ENCODE measurements around the gene NLGN1. TPM values are rescaled to one million over a fixed set of nuclear protein-coding genes. Genes with fewer than 3 reads are reported as not detected.

The NLGN1 gene
- total RNA-seq, 2 donors from 2014 or later: 0.67 to 1.3 TPM

DNA sequence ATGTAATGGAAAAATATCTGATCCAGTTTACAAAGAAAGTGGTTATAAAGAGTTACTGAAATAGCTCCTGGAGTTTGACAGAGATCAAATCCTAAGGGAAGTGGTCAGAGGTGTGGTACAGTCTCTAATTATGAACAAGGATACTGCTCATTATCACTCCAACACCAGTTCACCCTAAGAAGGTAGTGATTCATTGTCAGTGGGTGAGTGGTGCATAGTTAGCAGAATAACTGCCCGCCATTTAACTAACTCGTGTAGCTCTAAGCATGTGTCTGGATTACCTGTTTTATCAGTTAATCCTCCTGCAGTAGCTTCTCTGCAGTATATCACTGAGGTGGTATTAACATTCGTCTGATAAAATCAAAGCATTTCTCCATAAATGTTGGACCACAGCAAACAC, 700.1 kb downstream of the NLGN1 start:
- Histone ChIP-seq H3K27ac (no peak overlapping the region), H3K27me3 (no peaks in the 10 kb centered on the region), H3K9ac (ENCODE audit: low read depth in 2 of 2, low read length in 2 of 2) (no peak overlapping the region), H3K4me1 (no peaks in the 10 kb centered on the region), H3K9me3 (no peaks in the 10 kb centered on the region), H3K36me3 (no peaks in the 10 kb centered on the region), H3K4me3 (no peak overlapping the region)
- TF ChIP-seq CTCF (IDR thresholded peaks at IDR 0.05): no peak
- no peak for DNase-seq
- intact Hi-C loops (cut with DNase I): no loop called here

DNA sequence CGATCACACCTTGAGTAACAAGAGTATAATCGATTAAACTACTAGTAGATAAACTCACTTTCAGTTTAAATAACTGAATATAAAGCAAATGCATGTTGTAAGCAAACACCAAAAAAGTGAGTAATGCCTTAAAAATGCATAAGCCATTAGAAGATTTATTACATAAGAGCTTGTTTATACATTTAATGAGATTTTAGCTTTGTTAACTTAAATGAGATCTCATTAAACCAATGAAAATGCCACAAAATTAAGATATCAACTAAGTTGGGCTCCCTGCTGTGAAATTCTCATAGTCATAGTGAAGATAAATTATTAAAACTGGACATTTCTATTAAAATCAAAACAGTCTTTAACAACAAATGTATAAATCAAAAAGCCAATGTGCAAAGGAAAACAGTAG, 701.2 kb downstream of the NLGN1 start:
- no peaks in the 10 kb centered on the region for H3K36me3 ChIP-seq
- TF ChIP-seq CTCF (IDR thresholded peaks at IDR 0.05): no peak
- intact Hi-C loops (cut with DNase I): no loop called here
- H3K27me3 ChIP-seq: no peaks in the 10 kb centered on the region
- H3K4me1 ChIP-seq: no peaks in the 10 kb centered on the region
- no peaks in the 10 kb centered on the region for H3K9me3 ChIP-seq
- H3K4me3 ChIP-seq: no peak overlapping the region
- DNase-seq: no peak
- no peak overlapping the region for H3K27ac ChIP-seq
- H3K9ac ChIP-seq (ENCODE audit: low read depth in 2 of 2, low read length in 2 of 2): no peak overlapping the region

GRCh38 chr3:174099724-174100123, 702.2 kb downstream of the NLGN1 start:
- Histone ChIP-seq H3K27me3 (no peaks in the 10 kb centered on the region), H3K9ac (ENCODE audit: low read depth in 2 of 2, low read length in 2 of 2) (no peak overlapping the region), H3K4me3 (no peak overlapping the region), H3K36me3 (no peaks in the 10 kb centered on the region), H3K4me1 (no peaks in the 10 kb centered on the region), H3K9me3 (no peaks in the 10 kb centered on the region), H3K27ac (no peak overlapping the region)
- TF ChIP-seq CTCF (IDR thresholded peaks at IDR 0.05): no peak
- intact Hi-C loops (cut with DNase I): no loop called here
- no peak for DNase-seq

DNA sequence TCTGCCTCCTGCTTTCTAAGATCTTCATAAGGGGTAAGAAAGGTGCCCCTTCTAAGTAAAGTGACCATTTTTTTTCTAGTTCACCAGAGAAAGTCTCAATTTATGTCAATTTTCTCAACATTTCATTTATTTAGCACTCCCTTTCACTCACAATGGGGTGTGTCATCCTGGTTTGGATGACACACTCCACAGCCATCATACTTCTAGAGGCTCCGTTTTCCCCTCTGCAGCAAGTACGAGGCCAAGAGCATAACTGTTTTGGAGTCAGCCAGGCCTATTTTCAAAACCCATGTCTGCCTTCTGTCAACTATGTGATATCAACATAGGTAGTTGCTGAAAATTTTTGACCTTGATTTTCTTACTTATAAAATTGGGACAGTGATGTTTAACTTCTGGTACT, 703.2 kb downstream of the NLGN1 start:
- Histone ChIP-seq H3K27ac (no peak overlapping the region), H3K4me1 (no peaks in the 10 kb centered on the region), H3K4me3 (no peak overlapping the region), H3K9ac (ENCODE audit: low read depth in 2 of 2, low read length in 2 of 2) (no peak overlapping the region), H3K9me3 (no peaks in the 10 kb centered on the region), H3K27me3 (no peaks in the 10 kb centered on the region), H3K36me3 (no peaks in the 10 kb centered on the region)
- no peak for DNase-seq
- no peak for TF ChIP-seq CTCF (IDR thresholded peaks at IDR 0.05)
- intact Hi-C loops (cut with DNase I): no loop called here

GRCh38 chr3:174101244-174101643, 703.7 kb downstream of the NLGN1 start:
- no peak for DNase-seq
- no peaks in the 10 kb centered on the region for H3K36me3 ChIP-seq
- no peak overlapping the region for H3K9ac ChIP-seq (ENCODE audit: low read depth in 2 of 2, low read length in 2 of 2)
- H3K4me1 ChIP-seq: no peaks in the 10 kb centered on the region
- no peaks in the 10 kb centered on the region for H3K27me3 ChIP-seq
- no peaks in the 10 kb centered on the region for H3K9me3 ChIP-seq
- no peak overlapping the region for H3K4me3 ChIP-seq
- intact Hi-C loops (cut with DNase I): no loop called here
- H3K27ac ChIP-seq: no peak overlapping the region
- TF ChIP-seq CTCF (IDR thresholded peaks at IDR 0.05): no peak

GRCh38 chr3:174102274-174102673, 704.7 kb downstream of the NLGN1 start:
- Histone ChIP-seq H3K9ac (ENCODE audit: low read depth in 2 of 2, low read length in 2 of 2) (no peak overlapping the region), H3K27ac (no peak overlapping the region), H3K36me3 (no peaks in the 10 kb centered on the region), H3K9me3 (no peaks in the 10 kb centered on the region), H3K4me1 (no peaks in the 10 kb centered on the region), H3K4me3 (no peak overlapping the region), H3K27me3 (no peaks in the 10 kb centered on the region)
- DNase-seq: no peak
- intact Hi-C loops (cut with DNase I): no loop called here
- no peak for TF ChIP-seq CTCF (IDR thresholded peaks at IDR 0.05)
